HCT116 (cell line): ENCODE data around the gene MYBPC2. TPM values are rescaled to one million over a fixed set of nuclear protein-coding genes. Genes with fewer than 3 reads are reported as not detected.

Experiments
- ATAC-seq: fragments of 200-7000 bp; cut with Tn5 transposase; 2 replicates; pipeline ENCODE4 v1.9.1; 2020; ENCODE audit warnings: mild to moderate bottlenecking, moderate library complexity
- BruUV-seq: library from RNA; stranded (reverse); fragments of 400-500 nt; replicated peaks from 2 replicates; lab custom pipeline; 2021; lab: Mats Ljungman, UMichigan
- CTCF ChIA-PET: fragments of 300-600 bp; sonication (Branson Sonifier 250); formaldehyde crosslinking; loops from one replicate; lab custom pipeline; 2021; ENCODE audit warnings: antibody characterized with exemption; lab: Charles Lee
- POLR2A ChIA-PET: fragments of 300-600, 350-600 bp; sonication (Branson Sonifier 250); formaldehyde crosslinking; loops from one replicate; lab custom pipeline; 2021; ENCODE audit warnings: antibody characterized with exemption; lab: Charles Lee
- RAD21 ChIA-PET, 2 experiments: fragments of 300-600 bp; sonication (Branson Sonifier 250); formaldehyde crosslinking; loops; one replicate each; lab custom pipeline; 2023; ENCODE audit warnings: low total read pairs in 2 of 2; ENCODE audit not compliant: uncharacterized antibody in 2 of 2, unreplicated experiment in 2 of 2, low non-redundant PET in 1 of 2; lab: Charles Lee
- DNase-seq: peaks from one replicate; pipeline ENCODE4 v3.0.0-alpha.2; 2010; ENCODE audit warnings: low read depth, low spot score
- H2AFZ ChIP-seq: fragments of 200-600 bp; shearing (Covaris generic), sonication (generic); 2 replicates; pipeline ENCODE4 v1.6.1; 2017; ENCODE audit warnings: low read depth, mixed run types, mixed read lengths, antibody characterized with exemption, low read length; ENCODE audit not compliant: poor library complexity, severe bottlenecking
- H3K27ac ChIP-seq: 2 replicates; pipeline ENCODE4 v1.5.1; 2012; ENCODE audit warnings: low read depth, low read length
- H3K27me3 ChIP-seq: fragments of 200-600 bp; sonication (generic); 2 replicates; pipeline ENCODE4 v1.6.1; 2016; ENCODE audit warnings: mixed run types, low read length, mixed read lengths; ENCODE audit not compliant: insufficient read depth
- H3K36me3 ChIP-seq, 2 experiments: fragments of 200-500 bp in 1 of 2; fragments of 200-600 bp in 1 of 2; sonication (Bioruptor generic) in 1 of 2; sonication (generic) in 1 of 2; 2 replicates each; pipeline versions ENCODE4 v1.5.1 to v1.6.1; 2014 to 2016; ENCODE audit warnings: low read length in 2 of 2, inconsistent platforms in 1 of 2, mixed read lengths in 1 of 2, mixed run types in 1 of 2; ENCODE audit not compliant: insufficient read depth in 2 of 2, control insufficient read depth in 1 of 2
- H3K4me1 ChIP-seq, 2 experiments: fragments of 200-600 bp in 1 of 2; sonication (generic) in 1 of 2; 2 replicates each; pipeline versions ENCODE4 v1.5.1 to v1.6.1; 2012 to 2017; ENCODE audit warnings: low read length in 2 of 2, inconsistent platforms in 1 of 2, mild to moderate bottlenecking in 1 of 2, mixed read lengths in 1 of 2, mixed run types in 1 of 2, moderate library complexity in 1 of 2; ENCODE audit not compliant: insufficient read depth in 2 of 2, control insufficient read depth in 1 of 2
- H3K4me2 ChIP-seq: fragments of 200-600 bp; sonication (generic); 2 replicates; pipeline ENCODE4 v1.6.1; 2017; ENCODE audit warnings: mixed run types, low read length, mixed read lengths
- H3K4me3 ChIP-seq, 2 experiments: fragments of 200-600 bp in 1 of 2; sonication (generic) in 1 of 2; replicated peaks in 1 of 2; 2 replicates each; pipeline ENCODE4 v1.5.1; 2011 to 2016; ENCODE audit warnings: low read length in 2 of 2, control low read depth in 1 of 2, low read depth in 1 of 2, mild to moderate bottlenecking in 1 of 2, mixed read lengths in 1 of 2, mixed run types in 1 of 2
- H3K79me2 ChIP-seq: fragments of 200-600 bp; sonication (generic); 2 replicates; pipeline ENCODE4 v1.6.1; 2017; ENCODE audit warnings: mild to moderate bottlenecking, mixed run types, low read length, moderate library complexity, mixed read lengths; ENCODE audit not compliant: insufficient read depth
- H3K9ac ChIP-seq: fragments of 200-600 bp; sonication (generic); 2 replicates; pipeline ENCODE4 v1.6.1; 2016; ENCODE audit warnings: low read length, mixed read lengths
- H3K9me2 ChIP-seq: fragments of 200-600 bp; sonication (generic), shearing (Covaris generic); 2 replicates; pipeline ENCODE4 v1.6.1; 2017; ENCODE audit warnings: mixed run types, mild to moderate bottlenecking, moderate library complexity; ENCODE audit not compliant: insufficient read depth
- H3K9me3 ChIP-seq, 2 experiments: fragments of 200-500 bp in 1 of 2; fragments of 200-600 bp in 1 of 2; sonication (Bioruptor generic) in 1 of 2; sonication (generic) in 1 of 2; 2 replicates each; pipeline ENCODE4 v1.6.1; 2014 to 2017; ENCODE audit warnings: low read length in 2 of 2, mixed read lengths in 2 of 2, inconsistent platforms in 1 of 2, low read depth in 1 of 2, mild to moderate bottlenecking in 1 of 2, mixed run types in 1 of 2, moderate library complexity in 1 of 2; ENCODE audit not compliant: control insufficient read depth in 1 of 2, insufficient read depth in 1 of 2
- H4K20me1 ChIP-seq: fragments of 200-600 bp; sonication (generic), shearing (Covaris generic); 2 replicates; pipeline ENCODE4 v1.6.1; 2017; ENCODE audit warnings: mixed run types, mild to moderate bottlenecking, moderate library complexity; ENCODE audit not compliant: insufficient read depth
- ATF3 ChIP-seq: IDR thresholded peaks from 2 replicates; pipeline ENCODE4 v1.6.1; 2012
- CEBPB ChIP-seq: IDR thresholded peaks from 2 replicates; pipeline ENCODE4 v1.6.1; 2012; ENCODE audit warnings: low read depth
- EGR1 ChIP-seq: IDR thresholded peaks from 2 replicates; pipeline ENCODE4 v1.6.1; 2012; ENCODE audit warnings: low read depth
- ELF1 ChIP-seq: IDR thresholded peaks from 2 replicates; pipeline ENCODE4 v1.6.1; 2012; ENCODE audit warnings: low read depth, borderline replicate concordance
- EZH2 ChIP-seq: fragments of 200-600 bp; sonication (generic); IDR thresholded peaks from 2 replicates; pipeline ENCODE4 v1.6.1; 2017; ENCODE audit warnings: antibody characterized with exemption, mixed run types
- EZH2phosphoT487 ChIP-seq: fragments of 200-600 bp; IDR thresholded peaks from 2 replicates; pipeline ENCODE4 v1.6.1; 2018; ENCODE audit warnings: antibody characterized with exemption, borderline replicate concordance
- FOSL1 ChIP-seq: IDR thresholded peaks from 2 replicates; pipeline ENCODE4 v1.6.1; 2012; ENCODE audit warnings: low read depth
- JUND ChIP-seq: IDR thresholded peaks from 2 replicates; pipeline ENCODE4 v1.6.1; 2012
- MAX ChIP-seq: IDR thresholded peaks from 2 replicates; pipeline ENCODE4 v1.6.1; 2012
- POLR2A ChIP-seq: IDR thresholded peaks from 2 replicates; pipeline ENCODE4 v1.7.0; 2011; ENCODE audit warnings: borderline replicate concordance; ENCODE audit not compliant: insufficient read depth, insufficient read length; ENCODE audit errors: extremely low read depth
- POLR2AphosphoS5 ChIP-seq: IDR thresholded peaks from 2 replicates; pipeline ENCODE4 v1.6.1; 2011; ENCODE audit warnings: mild to moderate bottlenecking, low read depth, low read length, moderate library complexity
- SIN3A ChIP-seq: IDR thresholded peaks from 2 replicates; pipeline ENCODE4 v1.6.1; 2012; ENCODE audit warnings: low read depth
- SRF ChIP-seq: IDR thresholded peaks from 2 replicates; pipeline ENCODE4 v1.6.1; 2012; ENCODE audit warnings: low read depth
- TCF7L2 ChIP-seq: IDR thresholded peaks from 2 replicates; pipeline ENCODE4 v1.7.0; 2011; ENCODE audit warnings: borderline replicate concordance, inconsistent platforms; ENCODE audit not compliant: insufficient read depth, insufficient read length; ENCODE audit errors: extremely low read depth
- YY1 ChIP-seq: IDR thresholded peaks from 2 replicates; pipeline ENCODE4 v1.6.1; 2011; ENCODE audit warnings: low read length, low read depth, moderate library complexity, mild to moderate bottlenecking; ENCODE audit not compliant: insufficient replicate concordance; ENCODE audit errors: extremely low read depth
- ZFX ChIP-seq: fragments of 450-650 bp; IDR thresholded peaks from 2 replicates; pipeline ENCODE4 v1.6.1; 2017
- intact Hi-C: fragments of 100-400 bp; cut with micrococcal nuclease; formaldehyde crosslinking; loops from 2 replicates; pipeline ENCODE4 v1.10.0; 2022
- total RNA-seq: library from RNA; stranded (reverse); gene quantifications from one replicate; pipeline ENCODE4 v1.2.1, GENCODE V29; 2021; ENCODE audit not compliant: unreplicated experiment
- TF ChIP-seq, protein P1 (sequence below): IDR thresholded peaks from 2 replicates; pipeline ENCODE4 v1.6.1; 2011; ENCODE audit warnings: mild to moderate bottlenecking, low read length, moderate library complexity; ENCODE audit not compliant: insufficient replicate concordance; ENCODE audit errors: extremely low read depth
- TF ChIP-seq, protein P2 (sequence below), 3 experiments: fragments of 200-600 bp in 1 of 3; sonication (generic) in 1 of 3; IDR thresholded peaks in 2 of 3; conservative IDR thresholded peaks in 1 of 3; 2 replicates each; pipeline ENCODE4 v1.5.1; 2012 to 2017; ENCODE audit warnings: low read depth in 2 of 3, low read length in 2 of 3, antibody characterized with exemption in 1 of 3, borderline replicate concordance in 1 of 3, control low read depth in 1 of 3, mild to moderate bottlenecking in 1 of 3, mixed read lengths in 1 of 3, mixed run types in 1 of 3, moderate library complexity in 1 of 3; ENCODE audit not compliant: insufficient read depth in 1 of 3

Gene MYBPC2
- total RNA-seq, 1 experiment from 2014 or later = not detected

DNA sequence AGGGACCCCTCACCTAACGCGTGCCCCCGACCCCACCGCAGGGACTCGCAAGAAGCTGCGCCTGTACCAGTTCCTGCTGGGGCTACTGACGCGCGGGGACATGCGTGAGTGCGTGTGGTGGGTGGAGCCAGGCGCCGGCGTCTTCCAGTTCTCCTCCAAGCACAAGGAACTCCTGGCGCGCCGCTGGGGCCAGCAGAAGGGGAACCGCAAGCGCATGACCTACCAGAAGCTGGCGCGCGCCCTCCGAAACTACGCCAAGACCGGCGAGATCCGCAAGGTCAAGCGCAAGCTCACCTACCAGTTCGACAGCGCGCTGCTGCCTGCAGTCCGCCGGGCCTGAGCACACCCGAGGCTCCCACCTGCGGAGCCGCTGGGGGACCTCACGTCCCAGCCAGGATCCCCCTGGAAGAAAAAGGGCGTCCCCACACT lies 4.7 kb upstream of the MYBPC2 start:
- Histone ChIP-seq H4K20me1 (no peaks in the 10 kb centered on the region), H3K4me2 (no peak overlapping the region), H3K27me3 (no peaks in the 10 kb centered on the region), H3K9me3 (no peaks in the 10 kb centered on the region), H3K9me2 (no peaks in the 10 kb centered on the region), H3K79me2 (no peaks in the 10 kb centered on the region), H3K36me3 (no peaks in the 10 kb centered on the region), H3K9ac (no peak overlapping the region), H3K4me3 (no peak overlapping the region), H2AFZ (no peak overlapping the region), H3K27ac (no peak overlapping the region), H3K4me1 (peaks cover 6 to 17% of the 10 kb centered on the region in 2 experiments)
- intact Hi-C loops = no loop called here
- no TSS peak for BruUV-seq
- RAD21 ChIA-PET = no interaction called here
- ATAC-seq (no peak), DNase-seq (no peak)
- TF ChIP-seq TCF7L2 = no peak
- TF ChIP-seq SIN3A = no peak
- no peak for TF ChIP-seq ZFX
- no peak for TF ChIP-seq MAX
- TF ChIP-seq EGR1 = no peak
- TF ChIP-seq, protein P1, sequence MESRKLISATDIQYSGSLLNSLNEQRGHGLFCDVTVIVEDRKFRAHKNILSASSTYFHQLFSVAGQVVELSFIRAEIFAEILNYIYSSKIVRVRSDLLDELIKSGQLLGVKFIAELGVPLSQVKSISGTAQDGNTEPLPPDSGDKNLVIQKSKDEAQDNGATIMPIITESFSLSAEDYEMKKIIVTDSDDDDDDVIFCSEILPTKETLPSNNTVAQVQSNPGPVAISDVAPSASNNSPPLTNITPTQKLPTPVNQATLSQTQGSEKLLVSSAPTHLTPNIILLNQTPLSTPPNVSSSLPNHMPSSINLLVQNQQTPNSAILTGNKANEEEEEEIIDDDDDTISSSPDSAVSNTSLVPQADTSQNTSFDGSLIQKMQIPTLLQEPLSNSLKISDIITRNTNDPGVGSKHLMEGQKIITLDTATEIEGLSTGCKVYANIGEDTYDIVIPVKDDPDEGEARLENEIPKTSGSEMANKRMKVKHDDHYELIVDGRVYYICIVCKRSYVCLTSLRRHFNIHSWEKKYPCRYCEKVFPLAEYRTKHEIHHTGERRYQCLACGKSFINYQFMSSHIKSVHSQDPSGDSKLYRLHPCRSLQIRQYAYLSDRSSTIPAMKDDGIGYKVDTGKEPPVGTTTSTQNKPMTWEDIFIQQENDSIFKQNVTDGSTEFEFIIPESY = no peak
- no peak for TF ChIP-seq YY1
- TF ChIP-seq ELF1 = no peak
- no peak for TF ChIP-seq ATF3
- no peak for TF ChIP-seq EZH2phosphoT487
- no peak for TF ChIP-seq EZH2
- TF ChIP-seq CEBPB = no peak
- TF ChIP-seq, protein P2, sequence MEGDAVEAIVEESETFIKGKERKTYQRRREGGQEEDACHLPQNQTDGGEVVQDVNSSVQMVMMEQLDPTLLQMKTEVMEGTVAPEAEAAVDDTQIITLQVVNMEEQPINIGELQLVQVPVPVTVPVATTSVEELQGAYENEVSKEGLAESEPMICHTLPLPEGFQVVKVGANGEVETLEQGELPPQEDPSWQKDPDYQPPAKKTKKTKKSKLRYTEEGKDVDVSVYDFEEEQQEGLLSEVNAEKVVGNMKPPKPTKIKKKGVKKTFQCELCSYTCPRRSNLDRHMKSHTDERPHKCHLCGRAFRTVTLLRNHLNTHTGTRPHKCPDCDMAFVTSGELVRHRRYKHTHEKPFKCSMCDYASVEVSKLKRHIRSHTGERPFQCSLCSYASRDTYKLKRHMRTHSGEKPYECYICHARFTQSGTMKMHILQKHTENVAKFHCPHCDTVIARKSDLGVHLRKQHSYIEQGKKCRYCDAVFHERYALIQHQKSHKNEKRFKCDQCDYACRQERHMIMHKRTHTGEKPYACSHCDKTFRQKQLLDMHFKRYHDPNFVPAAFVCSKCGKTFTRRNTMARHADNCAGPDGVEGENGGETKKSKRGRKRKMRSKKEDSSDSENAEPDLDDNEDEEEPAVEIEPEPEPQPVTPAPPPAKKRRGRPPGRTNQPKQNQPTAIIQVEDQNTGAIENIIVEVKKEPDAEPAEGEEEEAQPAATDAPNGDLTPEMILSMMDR (IDR thresholded peaks at IDR 0.05 in 2 of 3, conservative IDR thresholded peaks at IDR 0.05 in 1 of 3; ENCODE audit: borderline replicate concordance in 1 of 3, insufficient read depth in 1 of 3, low read depth in 2 of 3, low read length in 2 of 3) = no peak
- no peak for TF ChIP-seq POLR2AphosphoS5
- TF ChIP-seq JUND = no peak
- TF ChIP-seq FOSL1 = no peak
- TF ChIP-seq POLR2A = no peak
- TF ChIP-seq SRF = no peak
- CTCF ChIA-PET = no interaction called here
- POLR2A ChIA-PET = no interaction called here
